ENCODE data around the gene DBNDD2.

DNA sequence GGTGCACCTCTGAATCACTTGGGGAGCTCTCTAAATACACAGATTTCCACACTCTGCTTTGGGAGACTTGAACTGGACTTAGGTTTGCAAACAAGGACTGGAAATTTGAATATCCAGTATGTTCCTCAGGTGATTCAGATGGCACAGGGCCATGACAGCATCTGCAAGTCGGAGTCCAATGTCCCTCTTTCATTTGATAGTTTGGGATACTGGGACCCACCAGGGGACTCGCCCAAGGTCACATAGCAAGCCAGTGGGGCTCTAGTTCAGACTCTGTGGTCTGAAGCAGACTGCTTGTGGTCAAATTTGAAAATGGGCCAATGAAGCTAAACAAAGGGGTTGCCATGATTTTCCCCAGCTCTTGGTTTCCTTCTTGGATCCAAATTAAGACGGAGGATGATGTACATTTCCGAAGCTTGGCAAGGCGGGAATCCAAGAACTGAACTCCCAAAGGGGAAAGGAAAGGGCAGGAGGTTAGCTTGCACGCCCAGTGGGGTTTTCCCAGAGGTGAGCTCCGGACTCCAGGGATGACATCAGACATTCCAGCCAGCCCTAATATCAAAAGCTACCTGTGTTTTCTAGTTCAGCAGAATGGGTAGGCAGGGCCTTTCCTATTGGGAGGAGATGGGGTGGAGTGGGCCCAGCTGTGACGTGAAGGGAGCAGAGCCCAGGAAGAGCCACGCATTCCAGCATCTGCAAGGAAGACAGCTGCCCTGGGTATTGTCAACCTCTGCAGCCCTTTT, 48.5 kb upstream of the DBNDD2 start:
- TF ChIP-seq, protein P1, sequence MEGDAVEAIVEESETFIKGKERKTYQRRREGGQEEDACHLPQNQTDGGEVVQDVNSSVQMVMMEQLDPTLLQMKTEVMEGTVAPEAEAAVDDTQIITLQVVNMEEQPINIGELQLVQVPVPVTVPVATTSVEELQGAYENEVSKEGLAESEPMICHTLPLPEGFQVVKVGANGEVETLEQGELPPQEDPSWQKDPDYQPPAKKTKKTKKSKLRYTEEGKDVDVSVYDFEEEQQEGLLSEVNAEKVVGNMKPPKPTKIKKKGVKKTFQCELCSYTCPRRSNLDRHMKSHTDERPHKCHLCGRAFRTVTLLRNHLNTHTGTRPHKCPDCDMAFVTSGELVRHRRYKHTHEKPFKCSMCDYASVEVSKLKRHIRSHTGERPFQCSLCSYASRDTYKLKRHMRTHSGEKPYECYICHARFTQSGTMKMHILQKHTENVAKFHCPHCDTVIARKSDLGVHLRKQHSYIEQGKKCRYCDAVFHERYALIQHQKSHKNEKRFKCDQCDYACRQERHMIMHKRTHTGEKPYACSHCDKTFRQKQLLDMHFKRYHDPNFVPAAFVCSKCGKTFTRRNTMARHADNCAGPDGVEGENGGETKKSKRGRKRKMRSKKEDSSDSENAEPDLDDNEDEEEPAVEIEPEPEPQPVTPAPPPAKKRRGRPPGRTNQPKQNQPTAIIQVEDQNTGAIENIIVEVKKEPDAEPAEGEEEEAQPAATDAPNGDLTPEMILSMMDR (IDR thresholded peaks at IDR 0.05) = no peak
- no peak for TF ChIP-seq POLR2A (IDR thresholded peaks at IDR 0.05)
